ENCODE data around the gene TMEM258.

- no peak for TF ChIP-seq CTCF (IDR thresholded peaks at IDR 0.05)
- TF ChIP-seq POLR2A (IDR thresholded peaks at IDR 0.05) = no peak
Observed at GRCh38 chr11:61826930-61827570, 34.7 kb upstream of the TMEM258 start.
